Body of pancreas (tissue), 4 donors: ENCODE measurements around the gene YIPF4.
"Not testable (repeated sequence)": the region's sequence is repeated elsewhere in the genome, so short reads cannot be mapped to it uniquely, and the experiment has no call there.

Experiments used
- CTCF ChIP-seq, 7 experiments: fragments of 450-650 bp in 4 of 7; fragments of 200-600 bp in 3 of 7; sonication (generic) in 3 of 7; IDR thresholded peaks; one replicate each; pipeline ENCODE4 v1.5.1; 2016 to 2019; ENCODE audit warnings: antibody characterized with exemption in 7 of 7
- POLR2A ChIP-seq, 3 donors: fragments of 450-650 bp; IDR thresholded peaks; one replicate each; pipeline ENCODE4 v1.6.1; 2016; ENCODE audit warnings: antibody characterized with exemption in 3 of 3, mild to moderate bottlenecking in 2 of 3

GRCh38 chr2:32293493-32293892 is 15.8 kb downstream of the YIPF4 start:
- not testable (repeated sequence) for TF ChIP-seq POLR2A, CTCF (IDR thresholded peaks at IDR 0.05)
